ENCODE measurements around the gene ATP11A. TPM values are rescaled to one million over a fixed set of nuclear protein-coding genes. Genes with fewer than 3 reads are reported as not detected.

Gene ATP11A
- total and polyA plus RNA-seq, 2 experiments from 2014 or later = 28.7 to 30.8 TPM

DNA sequence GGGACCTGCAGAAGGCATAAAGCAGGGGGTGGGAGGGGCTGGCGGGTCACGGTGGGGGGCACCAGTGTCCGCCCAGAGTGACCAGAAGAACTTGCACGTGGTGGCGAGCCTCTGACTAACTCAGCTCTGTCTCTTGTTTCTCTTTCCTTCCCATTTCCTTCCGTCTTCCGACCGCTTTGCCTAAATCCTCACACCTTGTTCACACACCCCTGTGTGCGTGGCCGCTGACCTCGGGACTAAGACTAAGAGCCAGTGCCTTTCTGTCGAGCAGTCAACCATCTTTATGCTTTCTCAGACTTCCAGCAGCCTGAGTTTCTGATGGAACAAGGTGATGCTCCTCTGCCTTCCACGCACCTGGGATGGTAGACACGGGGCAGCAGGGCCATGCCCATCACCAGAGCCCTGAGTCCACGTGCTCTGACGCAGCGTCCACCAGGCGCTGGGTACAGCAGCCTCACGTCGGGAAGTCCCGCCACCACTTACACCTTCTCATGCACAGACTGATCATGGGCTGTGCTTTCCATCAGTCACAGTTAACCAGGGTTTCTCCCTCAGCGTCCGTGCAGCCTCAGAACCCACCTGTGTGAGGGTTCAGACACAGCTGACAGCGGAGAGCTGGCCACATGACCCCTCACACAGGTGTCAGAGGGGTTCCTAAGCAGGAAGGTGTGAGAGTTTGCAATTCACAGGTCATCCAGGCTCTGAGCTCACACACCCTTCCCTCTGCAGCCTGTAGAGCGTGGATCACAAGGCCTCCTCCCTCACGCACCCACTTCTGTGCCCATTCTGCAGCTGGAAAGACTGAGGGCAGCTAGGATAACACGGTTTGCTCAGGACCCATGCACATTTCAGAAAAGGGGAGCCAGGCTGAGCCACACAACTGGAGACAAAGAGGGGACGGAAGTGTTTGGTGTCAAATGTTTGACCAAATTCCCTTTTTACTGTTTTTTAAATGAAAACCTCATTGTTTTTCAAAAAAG, 188.4 kb downstream of the ATP11A start:
- H3K9me3 ChIP-seq (ENCODE audit: low read depth) = no peaks in the 10 kb centered on the region

DNA sequence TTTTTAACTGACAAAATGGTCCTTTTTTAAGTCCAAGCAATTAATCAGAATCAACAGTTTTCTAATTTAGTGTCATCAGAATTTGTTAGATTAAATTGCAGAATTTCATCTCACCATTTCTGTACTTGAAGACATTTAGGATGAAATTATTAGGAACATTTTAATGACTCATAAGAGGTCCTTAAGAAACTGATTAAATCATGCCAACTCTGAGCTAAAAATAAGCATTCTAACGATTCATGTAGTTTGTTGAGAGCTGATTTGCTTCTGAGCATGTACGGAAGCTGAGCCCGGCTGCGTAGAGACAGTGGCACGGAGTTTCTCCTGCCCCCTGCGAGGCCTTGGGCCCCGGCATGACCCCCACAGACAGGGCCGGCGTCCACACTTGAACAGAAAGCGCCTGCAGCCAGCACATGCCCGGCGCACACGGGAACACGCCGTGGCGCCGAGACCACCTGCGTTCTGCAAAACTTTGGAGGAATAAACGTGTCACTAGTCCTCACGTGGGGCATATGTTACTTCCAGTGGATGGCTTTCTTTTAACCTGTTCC, 189.5 kb downstream of the ATP11A start:
- no peaks in the 10 kb centered on the region for H3K9me3 ChIP-seq (ENCODE audit: low read depth)
- H3K4me3 ChIP-seq = no peak overlapping the region
- no peaks in the 10 kb centered on the region for H3K27me3 ChIP-seq
- H3K27ac ChIP-seq = no peak overlapping the region
- no peaks in the 10 kb centered on the region for H3K36me3 ChIP-seq (replicated peaks; ENCODE audit: insufficient read depth, low read depth)
- no peak overlapping the region for H3K4me2 ChIP-seq
- no peaks in the 10 kb centered on the region for H3K79me2 ChIP-seq
- no peaks in the 10 kb centered on the region for H3K9me2 ChIP-seq (replicated peaks; ENCODE audit: insufficient read depth)
- 83% methylated on average over 19 of the region's 20 CpGs for WGBS (ENCODE audit: low lambda C conversion rate, missing lambda C conversion rate)
- H4K20me1 ChIP-seq (ENCODE audit: insufficient read depth, poor library complexity, severe bottlenecking) = no peaks in the 10 kb centered on the region
- H2AFZ ChIP-seq = no peak overlapping the region
- DNase-seq (ENCODE audit: low spot score) = no peak
- H3K4me1 ChIP-seq (ENCODE audit: insufficient read depth) = no peaks in the 10 kb centered on the region
- TF ChIP-seq EZH2phosphoT487 (IDR thresholded peaks at IDR 0.05; ENCODE audit: low read depth, severe bottlenecking, unreplicated experiment) (no peak), CTCF (IDR thresholded peaks at IDR 0.05; ENCODE audit: poor library complexity) (no peak), EZH2 (IDR thresholded peaks at IDR 0.05; ENCODE audit: borderline replicate concordance) (no peak)

More for the DNA sequence above, 188.4 kb downstream of the ATP11A start:
- Histone ChIP-seq H2AFZ (no peak overlapping the region), H3K27ac (no peak overlapping the region), H3K79me2 (no peaks in the 10 kb centered on the region), H4K20me1 (ENCODE audit: insufficient read depth, poor library complexity, severe bottlenecking) (no peaks in the 10 kb centered on the region), H3K27me3 (no peaks in the 10 kb centered on the region), H3K4me3 (no peak overlapping the region), H3K36me3 (replicated peaks; ENCODE audit: insufficient read depth, low read depth) (no peaks in the 10 kb centered on the region), H3K4me2 (no peak overlapping the region), H3K9me2 (replicated peaks; ENCODE audit: insufficient read depth) (no peaks in the 10 kb centered on the region), H3K4me1 (ENCODE audit: insufficient read depth) (no peaks in the 10 kb centered on the region)
- no peak for TF ChIP-seq EZH2phosphoT487 (IDR thresholded peaks at IDR 0.05; ENCODE audit: low read depth, severe bottlenecking, unreplicated experiment)
- TF ChIP-seq EZH2 (IDR thresholded peaks at IDR 0.05; ENCODE audit: borderline replicate concordance) = no peak
- no peak for TF ChIP-seq CTCF (IDR thresholded peaks at IDR 0.05; ENCODE audit: poor library complexity)
- DNase-seq (ENCODE audit: low spot score) = no peak
- WGBS (ENCODE audit: low lambda C conversion rate, missing lambda C conversion rate) = 95% methylated on average over 28 of the region's 28 CpGs

GRCh38 chr13:112880221-112880641, 190.4 kb downstream of the ATP11A start:
- H4K20me1 ChIP-seq (ENCODE audit: insufficient read depth, poor library complexity, severe bottlenecking) = no peaks in the 10 kb centered on the region
- 96% methylated on average over 22 of the region's 22 CpGs for WGBS (ENCODE audit: low lambda C conversion rate, missing lambda C conversion rate)
- H3K79me2 ChIP-seq = no peaks in the 10 kb centered on the region
- H3K36me3 ChIP-seq (replicated peaks; ENCODE audit: insufficient read depth, low read depth) = no peaks in the 10 kb centered on the region
- no peak overlapping the region for H3K4me2 ChIP-seq
- H3K9me2 ChIP-seq (replicated peaks; ENCODE audit: insufficient read depth) = no peaks in the 10 kb centered on the region
- no peak overlapping the region for H3K4me3 ChIP-seq
- H3K27me3 ChIP-seq = no peaks in the 10 kb centered on the region
- TF ChIP-seq EZH2phosphoT487 (IDR thresholded peaks at IDR 0.05; ENCODE audit: low read depth, severe bottlenecking, unreplicated experiment) = no peak
- no peak for TF ChIP-seq EZH2 (IDR thresholded peaks at IDR 0.05; ENCODE audit: borderline replicate concordance)
- TF ChIP-seq CTCF (IDR thresholded peaks at IDR 0.05; ENCODE audit: poor library complexity) = no peak
- no peak for DNase-seq (ENCODE audit: low spot score)
- no peak overlapping the region for H3K27ac ChIP-seq
- H2AFZ ChIP-seq = no peak overlapping the region
- H3K9me3 ChIP-seq (ENCODE audit: low read depth) = no peaks in the 10 kb centered on the region
- no peaks in the 10 kb centered on the region for H3K4me1 ChIP-seq (ENCODE audit: insufficient read depth)
